Measurements from ENCODE around the gene PC. TPM values are rescaled to one million over a fixed set of nuclear protein-coding genes. Genes with fewer than 3 reads are reported as not detected.
A peak's percentile ranks its signal among the peaks of the same experiment; 100 is the strongest.

PC gene
- total RNA-seq, 4 donors from 2014 or later: 91.0 to 240 (median 134) TPM

DNA sequence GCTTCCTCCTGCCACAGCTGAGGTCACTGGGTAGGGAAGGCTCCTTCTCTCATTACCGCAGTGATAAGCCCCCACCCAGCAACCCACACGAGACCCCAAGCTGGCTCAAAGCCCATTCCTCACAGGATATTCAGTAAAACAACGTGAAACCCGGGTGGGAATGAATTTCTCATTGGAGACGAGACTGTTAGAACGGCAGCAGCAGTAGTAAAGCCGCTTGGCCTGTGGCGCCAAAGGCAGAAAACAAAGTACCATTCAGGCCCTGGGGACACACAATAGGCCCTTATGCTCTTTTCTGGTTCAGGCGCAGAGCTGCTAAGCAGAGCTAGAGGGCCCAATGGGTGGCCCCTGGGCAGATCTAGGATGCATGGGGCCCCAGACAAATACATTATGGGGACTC lies 45.3 kb downstream of the PC start:
- DNase-seq (ENCODE audit: low spot score) (no peak), ATAC-seq (ENCODE audit: low FRiP score) (no peak)
- TF ChIP-seq, protein P1, sequence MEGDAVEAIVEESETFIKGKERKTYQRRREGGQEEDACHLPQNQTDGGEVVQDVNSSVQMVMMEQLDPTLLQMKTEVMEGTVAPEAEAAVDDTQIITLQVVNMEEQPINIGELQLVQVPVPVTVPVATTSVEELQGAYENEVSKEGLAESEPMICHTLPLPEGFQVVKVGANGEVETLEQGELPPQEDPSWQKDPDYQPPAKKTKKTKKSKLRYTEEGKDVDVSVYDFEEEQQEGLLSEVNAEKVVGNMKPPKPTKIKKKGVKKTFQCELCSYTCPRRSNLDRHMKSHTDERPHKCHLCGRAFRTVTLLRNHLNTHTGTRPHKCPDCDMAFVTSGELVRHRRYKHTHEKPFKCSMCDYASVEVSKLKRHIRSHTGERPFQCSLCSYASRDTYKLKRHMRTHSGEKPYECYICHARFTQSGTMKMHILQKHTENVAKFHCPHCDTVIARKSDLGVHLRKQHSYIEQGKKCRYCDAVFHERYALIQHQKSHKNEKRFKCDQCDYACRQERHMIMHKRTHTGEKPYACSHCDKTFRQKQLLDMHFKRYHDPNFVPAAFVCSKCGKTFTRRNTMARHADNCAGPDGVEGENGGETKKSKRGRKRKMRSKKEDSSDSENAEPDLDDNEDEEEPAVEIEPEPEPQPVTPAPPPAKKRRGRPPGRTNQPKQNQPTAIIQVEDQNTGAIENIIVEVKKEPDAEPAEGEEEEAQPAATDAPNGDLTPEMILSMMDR (IDR thresholded peaks at IDR 0.05): no peak

DNA sequence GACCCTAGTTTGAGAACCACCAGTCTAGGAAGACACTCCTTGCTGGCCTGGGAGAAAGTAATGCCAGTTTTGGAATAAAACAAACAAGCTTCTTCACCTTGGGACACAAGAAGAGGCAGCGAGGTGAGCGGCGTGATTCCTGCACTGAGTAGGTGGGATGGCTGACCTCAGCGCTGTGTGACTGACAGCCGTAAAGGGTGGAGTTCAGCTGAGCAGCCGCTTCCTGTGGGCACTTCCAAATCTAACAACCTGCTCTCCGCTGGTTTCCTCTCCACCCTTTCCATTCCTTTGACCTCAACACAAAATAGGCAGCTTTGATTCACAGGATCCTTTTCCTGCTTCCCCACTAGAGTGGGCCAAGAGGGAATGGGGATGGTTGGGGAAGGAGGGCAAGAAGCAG lies 45.8 kb downstream of the PC start:
- DNase-seq (ENCODE audit: low spot score) (no peak), ATAC-seq (ENCODE audit: low FRiP score) (no peak)
- TF ChIP-seq, protein P1 (IDR thresholded peaks at IDR 0.05): no peak

DNA sequence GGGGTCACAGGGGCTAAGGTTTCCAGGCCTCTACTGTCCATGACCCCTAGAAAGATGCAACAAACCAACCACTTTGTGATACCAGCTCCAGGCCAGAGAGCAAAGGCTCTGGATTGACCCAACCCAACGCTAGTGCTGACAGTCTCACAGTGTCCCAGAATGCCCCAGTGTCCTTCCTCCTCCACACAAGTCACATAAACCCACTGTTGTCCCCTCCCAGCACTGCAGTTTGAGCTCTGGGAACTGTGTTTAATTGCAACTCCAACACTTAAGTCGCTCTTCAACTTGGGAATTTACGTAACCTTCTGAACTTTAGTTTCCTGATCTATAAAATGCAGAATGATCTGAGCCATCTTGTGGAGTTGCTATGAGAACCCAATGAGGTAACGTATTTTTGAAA lies 47.5 kb downstream of the PC start:
- no peak for DNase-seq (ENCODE audit: low spot score)
- ATAC-seq (ENCODE audit: low FRiP score): no peak
- TF ChIP-seq, protein P1 (IDR thresholded peaks at IDR 0.05): no peak

DNA sequence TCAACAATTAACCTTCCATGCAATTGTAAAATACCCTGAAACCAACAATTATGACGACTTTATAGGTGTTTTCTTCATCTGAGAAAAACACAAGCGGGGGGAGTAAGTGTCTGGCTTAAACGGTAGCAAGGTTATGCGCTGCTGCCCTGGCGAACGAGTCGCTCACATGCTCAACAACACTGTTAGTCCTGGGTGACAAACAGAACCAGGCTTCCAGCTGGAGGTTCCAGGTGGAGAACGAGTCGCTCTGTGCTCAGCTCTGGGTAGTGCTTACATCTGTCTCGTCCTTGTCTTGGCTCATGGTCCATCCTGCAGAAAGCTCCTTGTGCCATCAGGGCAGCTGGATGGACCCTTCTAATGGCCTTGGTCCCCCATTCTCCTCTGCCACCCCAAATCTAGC lies 48.2 kb downstream of the PC start:
- ATAC-seq (ENCODE audit: low FRiP score): no peak
- TF ChIP-seq, protein P1 (IDR thresholded peaks at IDR 0.05): no peak
- DNase-seq (ENCODE audit: low spot score): no peak

DNA sequence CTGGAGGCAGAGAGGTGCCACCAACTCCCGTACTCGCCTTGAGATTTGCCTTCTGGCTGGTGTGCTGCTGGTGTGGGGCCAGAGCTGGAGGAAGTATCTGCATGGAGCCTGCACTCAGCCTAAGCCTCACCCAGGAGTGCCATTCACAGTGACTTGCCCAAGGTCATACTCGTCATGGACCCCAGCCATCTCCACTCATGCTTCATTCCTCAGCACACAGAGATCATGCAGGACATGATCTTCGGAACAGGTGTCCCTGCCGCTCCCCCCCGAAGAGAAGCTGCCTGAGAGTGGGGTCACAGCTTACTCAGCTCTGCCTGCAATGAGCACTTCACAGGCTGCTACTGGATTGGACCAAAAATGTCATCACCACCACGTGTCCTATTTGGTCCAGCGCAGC lies 49.0 kb downstream of the PC start:
- peak; percentile 21 for ATAC-seq (ENCODE audit: low FRiP score)
- TF ChIP-seq, protein P1 (IDR thresholded peaks at IDR 0.05): no peak
- no peak for DNase-seq (ENCODE audit: low spot score)

DNA sequence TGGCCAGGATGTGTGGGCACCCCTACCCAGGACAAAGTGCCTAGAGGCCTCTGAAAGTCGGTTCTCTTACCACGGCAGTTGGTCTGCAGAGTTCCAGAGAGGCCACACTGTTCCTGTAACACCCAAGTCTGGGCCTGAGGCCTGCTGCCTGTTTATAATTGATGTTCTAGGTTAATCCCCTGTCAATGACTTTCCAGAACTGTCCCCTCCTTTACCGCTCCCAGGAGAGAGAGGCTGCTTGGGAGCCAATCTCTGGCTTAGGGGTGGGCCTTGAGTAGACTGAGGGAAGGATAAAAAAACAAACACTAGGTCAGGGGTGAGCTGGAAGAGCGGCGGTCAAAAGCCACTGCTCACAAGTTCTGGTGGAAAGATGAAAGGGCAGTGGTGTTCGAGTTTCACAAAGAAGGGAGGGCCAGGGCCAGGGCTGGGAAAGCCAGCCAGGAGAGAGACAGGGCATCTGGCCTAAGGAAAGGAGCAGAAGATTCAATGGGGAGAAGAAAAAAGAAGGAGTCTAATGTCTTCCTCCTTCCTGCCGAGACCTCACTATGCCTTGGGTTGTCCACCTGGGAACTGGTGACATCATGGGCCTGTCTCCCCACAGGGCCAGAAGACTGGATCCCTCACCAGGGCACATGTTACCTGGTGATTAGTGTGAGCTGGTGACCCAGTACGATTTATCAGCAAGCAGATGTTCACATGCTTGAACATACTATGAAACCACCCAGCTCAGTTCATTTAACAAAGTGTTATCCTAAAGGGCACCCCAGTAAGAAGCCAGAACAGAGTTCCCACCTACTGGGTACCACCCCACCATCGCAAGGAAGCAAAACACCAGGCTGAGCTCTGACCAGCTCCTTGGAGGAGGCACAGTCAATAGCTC lies 50.2 kb downstream of the PC start:
- DNase-seq (ENCODE audit: low spot score): no peak
- no peak for ATAC-seq (ENCODE audit: low FRiP score)
- TF ChIP-seq, protein P1 (IDR thresholded peaks at IDR 0.05): no peak
